H1 (cell line): ENCODE results near the gene CAMK2D. TPM values are rescaled to one million over a fixed set of nuclear protein-coding genes. Genes with fewer than 3 reads are reported as not detected.

Source experiments
- CHD7 ChIP-seq: fragments of 300-600 bp; sonication (generic); IDR thresholded peaks from 2 replicates; pipeline ENCODE4 v1.7.1; 2012; ENCODE audit warnings: low read length, moderate library complexity, mild to moderate bottlenecking, inconsistent platforms; ENCODE audit not compliant: insufficient replicate concordance
- EGR1 ChIP-seq: IDR thresholded peaks from 2 replicates; pipeline ENCODE4 v1.6.1; 2011; ENCODE audit warnings: low read depth, low read length, borderline replicate concordance
- SUZ12 ChIP-seq: fragments of 200-600 bp; sonication (generic); IDR thresholded peaks from 2 replicates; pipeline ENCODE4 v1.6.1; 2012; ENCODE audit warnings: mild to moderate bottlenecking, inconsistent platforms, low read length, moderate library complexity, mixed read lengths
- TAF1 ChIP-seq: IDR thresholded peaks from 2 replicates; pipeline ENCODE4 v1.6.1; 2011; ENCODE audit warnings: mild to moderate bottlenecking, low read depth, low read length
- polyA plus RNA-seq, 7 experiments: library from polyadenylated mRNA; depleted of rRNA in 3 of 7; stranded (reverse) in 5 of 7; unstranded in 2 of 7; fragments of >200 nt in 5 of 7; fragments of 200-250 nt in 2 of 7; gene quantifications; 1 replicate in 5 of 7; 2 replicates in 1 of 7; 4 replicates in 1 of 7; pipeline versions ENCODE4 v1.2.1 to v1.2.3, GENCODE V29; 2011 to 2013; ENCODE audit warnings: missing spikeins in 2 of 7, mixed read lengths in 2 of 7
- total RNA-seq: library from RNA; stranded (reverse); fragmentation: NEBNext Ultra II Directional; extraction: Animal tissue kit (Norgen Biotek cat#: 25700); gene quantifications from 2 replicates; pipeline ENCODE4 v1.2.1, GENCODE V29; 2021

CAMK2D gene
- total and polyA plus RNA-seq, 2 of the 8 experiments (the other 6 are each of a cell fraction or from before 2014, with no cell fraction given), result 3.2 to 7.0 TPM

- TF ChIP-seq CHD7 (no peak), TAF1 (no peak), SUZ12 (no peak), EGR1 (no peak)
These were observed 184.4 kb downstream of the CAMK2D start (continued) for GRCh38 chr4:113576947-113577678.
